Cortex of kidney (tissue), 1 donor: Measurements from ENCODE around the gene THADA.

Source experiments
- DNase-seq: peaks from one replicate; lab custom pipeline; 2025; lab: John Stamatoyannopoulos, UW

The THADA gene

GRCh38 chr2:43349904-43350303, 245.9 kb downstream of the THADA start:
- no peak for DNase-seq

- no peak for DNase-seq
These were observed 246.8 kb downstream of the THADA start for GRCh38 chr2:43348908-43349661.

- no peak for DNase-seq
These were observed 248.1 kb downstream of the THADA start for GRCh38 chr2:43347746-43348145.

GRCh38 chr2:43346602-43347567, 249.0 kb downstream of the THADA start:
- DNase-seq, result no peak

- DNase-seq, result no peak
These were observed 250.0 kb downstream of the THADA start for GRCh38 chr2:43345872-43346271.

GRCh38 chr2:43345391-43345813, 250.4 kb downstream of the THADA start:
- no peak for DNase-seq

- DNase-seq, result no peak
These were observed 250.9 kb downstream of the THADA start for GRCh38 chr2:43344868-43345373.

- no peak for DNase-seq
These were observed 252.1 kb downstream of the THADA start for GRCh38 chr2:43343573-43344304.

GRCh38 chr2:43341959-43342757, 253.7 kb downstream of the THADA start:
- DNase-seq, result no peak

- no peak for DNase-seq
These were observed 254.9 kb downstream of the THADA start for GRCh38 chr2:43340945-43341356.

- no peak for DNase-seq
These were observed 255.8 kb downstream of the THADA start for GRCh38 chr2:43340066-43340465.

GRCh38 chr2:43333656-43334144, 262.1 kb downstream of the THADA start:
- no peak for DNase-seq

GRCh38 chr2:43333101-43333655, 262.7 kb downstream of the THADA start:
- no peak for DNase-seq

- DNase-seq, result no peak
These were observed 263.2 kb downstream of the THADA start for GRCh38 chr2:43332653-43333052.

GRCh38 chr2:43331422-43331821, 264.4 kb downstream of the THADA start:
- no peak for DNase-seq

GRCh38 chr2:43329637-43330036, 266.2 kb downstream of the THADA start:
- DNase-seq, result no peak

- no peak for DNase-seq
These were observed 267.0 kb downstream of the THADA start for GRCh38 chr2:43328832-43329231.

- no peak for DNase-seq
These were observed 267.7 kb downstream of the THADA start for GRCh38 chr2:43328133-43328532.

GRCh38 chr2:43327119-43327518, 268.7 kb downstream of the THADA start:
- no peak for DNase-seq

- DNase-seq, result no peak
These were observed 269.6 kb downstream of the THADA start for GRCh38 chr2:43326101-43326825.
